Measurements from ENCODE around the gene ACAP3.

ACAP3 gene

GRCh38 chr1:1343811-1344421, 36.2 kb upstream of the ACAP3 start:
- DNase-seq: no peak

GRCh38 chr1:1342584-1343115, 34.9 kb upstream of the ACAP3 start:
- no peak for DNase-seq

GRCh38 chr1:1342061-1342562, 34.4 kb upstream of the ACAP3 start:
- no peak for DNase-seq

- DNase-seq: no peak
Measured at GRCh38 chr1:1341549-1342021, 33.9 kb upstream of the ACAP3 start.

GRCh38 chr1:1340791-1341548, 33.2 kb upstream of the ACAP3 start:
- no peak for DNase-seq

GRCh38 chr1:1340185-1340584, 32.5 kb upstream of the ACAP3 start:
- no peak for DNase-seq

- no peak for DNase-seq
Measured at GRCh38 chr1:1338278-1338677, 30.5 kb upstream of the ACAP3 start.

- no peak for DNase-seq
Measured at GRCh38 chr1:1337793-1338147, 30.0 kb upstream of the ACAP3 start.

GRCh38 chr1:1336931-1337792, 29.4 kb upstream of the ACAP3 start:
- no peak for DNase-seq

- no peak for DNase-seq
Measured at GRCh38 chr1:1336446-1336845, 28.7 kb upstream of the ACAP3 start.

- DNase-seq: no peak
Measured at GRCh38 chr1:1335792-1336248, 28.1 kb upstream of the ACAP3 start.

- DNase-seq: no peak
Measured at GRCh38 chr1:1335283-1335682, 27.6 kb upstream of the ACAP3 start.

GRCh38 chr1:1334835-1335234, 27.1 kb upstream of the ACAP3 start:
- no peak for DNase-seq

GRCh38 chr1:1333551-1334241, 26.0 kb upstream of the ACAP3 start:
- no peak for DNase-seq

GRCh38 chr1:1332774-1333480, 25.2 kb upstream of the ACAP3 start:
- DNase-seq: no peak

GRCh38 chr1:1332031-1332755, 24.5 kb upstream of the ACAP3 start:
- no peak for DNase-seq

- no peak for DNase-seq
Measured at GRCh38 chr1:1331068-1331965, 23.6 kb upstream of the ACAP3 start, which contains the start of gene TAS1R3. TAS1R3 (plus strand) TSS chr1:1331280; CDS start chr1:1331346, 66 bp downstream.

- DNase-seq: no peak
Measured at GRCh38 chr1:1330366-1331067, 22.8 kb upstream of the ACAP3 start.

Measured in hematopoietic multipotent progenitor cell treated with erythropoietin and hydrocortisone succinate and interleukin-3 and kit ligand, for 8 days (in vitro differentiated cells).